Measurements from ENCODE around the gene RTF2.
A peak's percentile ranks its signal among the peaks of the same experiment; 100 is the strongest.

Gene RTF2

DNA sequence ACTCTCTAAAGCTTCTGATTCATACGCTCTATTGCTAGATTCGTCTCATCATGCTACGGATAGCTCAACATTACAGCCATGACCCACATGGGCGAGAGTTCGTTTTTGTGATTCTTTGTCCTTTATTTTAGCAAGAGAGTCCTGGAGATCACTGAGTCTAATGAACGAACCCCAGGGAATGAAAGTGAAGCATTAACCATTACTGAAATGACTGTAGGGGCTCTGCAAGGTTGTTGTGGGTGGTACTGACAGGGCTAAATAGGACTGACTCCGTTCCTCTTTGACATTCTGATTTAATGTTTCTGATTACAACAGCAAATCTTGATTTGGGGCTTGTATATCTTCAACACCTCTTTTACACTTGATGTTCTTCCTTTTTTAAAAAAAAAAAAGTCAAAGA, 13.7 kb upstream of the RTF2 start:
- Histone ChIP-seq H3K9me3 (ENCODE audit: severe bottlenecking) (no peaks in the 10 kb centered on the region), H3K36me3 (ENCODE audit: low read depth) (no peaks in the 10 kb centered on the region), H3K27me3 (ENCODE audit: insufficient read depth, poor library complexity, severe bottlenecking) (peaks cover 7% of the 10 kb centered on the region), H3K4me3 (ENCODE audit: severe bottlenecking) (no peak overlapping the region), H3K4me1 (ENCODE audit: insufficient read depth, poor library complexity, severe bottlenecking) (no peaks in the 10 kb centered on the region), H3K27ac (ENCODE audit: poor library complexity, severe bottlenecking) (no peak overlapping the region)
- DNase-seq (ENCODE audit: low spot score): no peak
- TF ChIP-seq, protein P1, sequence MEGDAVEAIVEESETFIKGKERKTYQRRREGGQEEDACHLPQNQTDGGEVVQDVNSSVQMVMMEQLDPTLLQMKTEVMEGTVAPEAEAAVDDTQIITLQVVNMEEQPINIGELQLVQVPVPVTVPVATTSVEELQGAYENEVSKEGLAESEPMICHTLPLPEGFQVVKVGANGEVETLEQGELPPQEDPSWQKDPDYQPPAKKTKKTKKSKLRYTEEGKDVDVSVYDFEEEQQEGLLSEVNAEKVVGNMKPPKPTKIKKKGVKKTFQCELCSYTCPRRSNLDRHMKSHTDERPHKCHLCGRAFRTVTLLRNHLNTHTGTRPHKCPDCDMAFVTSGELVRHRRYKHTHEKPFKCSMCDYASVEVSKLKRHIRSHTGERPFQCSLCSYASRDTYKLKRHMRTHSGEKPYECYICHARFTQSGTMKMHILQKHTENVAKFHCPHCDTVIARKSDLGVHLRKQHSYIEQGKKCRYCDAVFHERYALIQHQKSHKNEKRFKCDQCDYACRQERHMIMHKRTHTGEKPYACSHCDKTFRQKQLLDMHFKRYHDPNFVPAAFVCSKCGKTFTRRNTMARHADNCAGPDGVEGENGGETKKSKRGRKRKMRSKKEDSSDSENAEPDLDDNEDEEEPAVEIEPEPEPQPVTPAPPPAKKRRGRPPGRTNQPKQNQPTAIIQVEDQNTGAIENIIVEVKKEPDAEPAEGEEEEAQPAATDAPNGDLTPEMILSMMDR (IDR thresholded peaks at IDR 0.05; ENCODE audit: poor library complexity, severe bottlenecking): no peak
- no peak for ATAC-seq (ENCODE audit: low read depth)

DNA sequence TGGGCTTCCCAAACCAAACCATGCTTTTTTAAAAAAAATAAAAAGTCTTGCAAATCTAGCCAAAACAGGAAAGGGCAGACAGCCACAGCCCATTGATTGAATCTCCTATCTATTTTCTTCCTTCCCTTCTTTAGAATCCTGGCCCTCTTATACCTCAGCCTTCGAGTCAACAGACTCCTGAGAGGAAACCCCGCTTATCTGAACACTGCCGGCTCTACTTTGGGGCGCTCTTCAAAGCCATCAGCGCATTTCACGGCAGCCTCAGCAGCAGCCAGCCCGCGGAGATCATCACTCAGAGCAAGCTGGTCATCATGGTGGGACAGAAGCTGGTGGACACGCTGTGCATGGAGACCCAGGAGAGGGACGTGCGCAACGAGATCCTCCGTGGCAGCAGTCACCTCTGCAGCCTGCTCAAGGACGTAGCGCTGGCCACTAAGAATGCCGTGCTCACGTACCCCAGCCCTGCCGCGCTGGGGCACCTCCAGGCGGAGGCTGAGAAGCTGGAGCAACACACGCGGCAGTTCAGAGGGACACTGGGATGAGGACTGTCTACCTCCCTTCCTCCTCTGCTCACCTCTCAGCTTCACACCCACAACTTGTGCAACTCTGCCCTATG, 10.1 kb upstream of the RTF2 start:
- ATAC-seq (ENCODE audit: low read depth) (peak; percentile 72), DNase-seq (ENCODE audit: low spot score) (no peak)
- H3K4me3 ChIP-seq (ENCODE audit: severe bottlenecking): peak overlapping the region; percentile 3
- no peak overlapping the region for H3K27ac ChIP-seq (ENCODE audit: poor library complexity, severe bottlenecking)
- H3K27me3 ChIP-seq (ENCODE audit: insufficient read depth, poor library complexity, severe bottlenecking): peaks cover 7% of the 10 kb centered on the region
- TF ChIP-seq, protein P1 (IDR thresholded peaks at IDR 0.05; ENCODE audit: poor library complexity, severe bottlenecking): no peak
- no peaks in the 10 kb centered on the region for H3K4me1 ChIP-seq (ENCODE audit: insufficient read depth, poor library complexity, severe bottlenecking)
- H3K9me3 ChIP-seq (ENCODE audit: severe bottlenecking): no peaks in the 10 kb centered on the region
- no peaks in the 10 kb centered on the region for H3K36me3 ChIP-seq (ENCODE audit: low read depth)

DNA sequence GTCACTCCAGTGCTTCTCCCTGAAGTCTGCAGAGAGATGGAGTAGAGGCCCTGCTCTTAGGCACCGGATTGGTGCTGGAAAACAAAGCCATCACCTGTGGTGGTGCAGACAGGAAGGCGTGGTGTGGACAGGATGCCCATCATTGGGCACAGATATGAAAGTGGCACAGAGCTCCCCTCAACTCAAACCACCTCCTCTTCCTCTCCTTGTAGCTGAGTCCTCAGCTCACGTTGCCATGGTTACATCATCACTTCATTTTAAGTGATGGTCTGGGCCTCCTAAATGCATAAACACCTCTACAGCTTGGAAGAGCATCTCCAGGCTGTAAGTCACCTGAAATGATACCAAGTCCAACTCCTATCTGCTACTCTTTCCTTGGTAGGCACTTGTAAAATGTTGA, 8.0 kb upstream of the RTF2 start:
- Histone ChIP-seq H3K36me3 (ENCODE audit: low read depth) (no peaks in the 10 kb centered on the region), H3K9me3 (ENCODE audit: severe bottlenecking) (no peaks in the 10 kb centered on the region), H3K4me1 (ENCODE audit: insufficient read depth, poor library complexity, severe bottlenecking) (no peaks in the 10 kb centered on the region), H3K27ac (ENCODE audit: poor library complexity, severe bottlenecking) (no peak overlapping the region), H3K4me3 (ENCODE audit: severe bottlenecking) (no peak overlapping the region), H3K27me3 (ENCODE audit: insufficient read depth, poor library complexity, severe bottlenecking) (peaks cover 7% of the 10 kb centered on the region)
- TF ChIP-seq, protein P1 (IDR thresholded peaks at IDR 0.05; ENCODE audit: poor library complexity, severe bottlenecking): no peak
- ATAC-seq (ENCODE audit: low read depth) (no peak), DNase-seq (ENCODE audit: low spot score) (no peak)

DNA sequence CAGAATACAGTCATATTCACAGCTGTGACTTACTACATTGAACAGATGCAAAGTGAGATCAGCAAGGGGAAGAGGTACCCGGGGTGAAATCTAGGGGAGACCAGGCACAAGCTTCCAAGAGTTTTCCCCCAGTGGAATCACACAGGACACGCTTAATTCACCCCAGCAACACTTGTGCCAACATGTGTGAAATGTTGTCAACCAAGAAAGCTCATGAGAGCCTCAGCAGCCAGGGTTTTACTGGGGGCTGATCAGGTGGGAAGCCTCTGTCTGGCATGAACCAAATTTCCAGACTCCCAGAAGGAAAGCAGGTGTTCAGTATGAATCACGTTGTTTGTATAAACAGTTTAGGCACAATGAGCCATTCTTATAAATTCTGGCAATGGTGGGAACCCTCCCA, 6.9 kb upstream of the RTF2 start:
- peaks cover 7% of the 10 kb centered on the region for H3K27me3 ChIP-seq (ENCODE audit: insufficient read depth, poor library complexity, severe bottlenecking)
- H3K27ac ChIP-seq (ENCODE audit: poor library complexity, severe bottlenecking): no peak overlapping the region
- TF ChIP-seq, protein P1 (IDR thresholded peaks at IDR 0.05; ENCODE audit: poor library complexity, severe bottlenecking): no peak
- ATAC-seq (ENCODE audit: low read depth) (no peak), DNase-seq (ENCODE audit: low spot score) (no peak)
- no peaks in the 10 kb centered on the region for H3K36me3 ChIP-seq (ENCODE audit: low read depth)
- H3K4me3 ChIP-seq (ENCODE audit: severe bottlenecking): no peak overlapping the region
- H3K9me3 ChIP-seq (ENCODE audit: severe bottlenecking): no peaks in the 10 kb centered on the region
- no peaks in the 10 kb centered on the region for H3K4me1 ChIP-seq (ENCODE audit: insufficient read depth, poor library complexity, severe bottlenecking)

DNA sequence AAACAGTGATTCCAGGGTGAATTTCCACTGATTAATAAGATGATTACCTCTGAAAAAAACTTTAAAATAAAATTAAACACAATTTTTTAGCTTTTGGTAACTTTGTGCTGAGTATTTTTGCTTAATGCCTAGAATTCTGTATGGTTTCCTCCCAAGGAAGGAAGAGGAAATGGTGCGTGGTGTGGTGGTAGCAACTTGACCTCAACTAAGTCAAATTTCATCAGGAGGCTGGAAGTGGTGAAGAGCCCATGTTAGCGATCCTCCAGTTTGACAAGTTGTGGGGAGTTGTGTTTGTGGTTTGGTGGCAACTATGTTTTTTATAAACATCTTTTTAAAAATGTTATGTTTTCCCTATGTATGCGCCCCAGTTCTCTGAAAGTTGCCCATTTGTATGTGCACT, 5.0 kb upstream of the RTF2 start:
- no peak overlapping the region for H3K27ac ChIP-seq (ENCODE audit: poor library complexity, severe bottlenecking)
- DNase-seq (ENCODE audit: low spot score) (no peak), ATAC-seq (ENCODE audit: low read depth) (no peak)
- no peak overlapping the region for H3K4me3 ChIP-seq (ENCODE audit: severe bottlenecking)
- peaks cover 4% of the 10 kb centered on the region for H3K4me1 ChIP-seq (ENCODE audit: insufficient read depth, poor library complexity, severe bottlenecking)
- peaks cover 4% of the 10 kb centered on the region for H3K27me3 ChIP-seq (ENCODE audit: insufficient read depth, poor library complexity, severe bottlenecking)
- TF ChIP-seq, protein P1 (IDR thresholded peaks at IDR 0.05; ENCODE audit: poor library complexity, severe bottlenecking): no peak
- no peaks in the 10 kb centered on the region for H3K9me3 ChIP-seq (ENCODE audit: severe bottlenecking)
- H3K36me3 ChIP-seq (ENCODE audit: low read depth): no peaks in the 10 kb centered on the region
